GM12892 (cell line): ENCODE data around the gene TRDMT1.

Experiments used
- POLR2A ChIP-seq: IDR thresholded peaks from 2 replicates; pipeline ENCODE4 v1.6.1; 2011; ENCODE audit warnings: low read depth, low read length, control low read depth
- TAF1 ChIP-seq: IDR thresholded peaks from 2 replicates; pipeline ENCODE4 v1.6.1; 2011; ENCODE audit warnings: low read depth, mild to moderate bottlenecking, control low read depth, low read length, borderline replicate concordance

DNA sequence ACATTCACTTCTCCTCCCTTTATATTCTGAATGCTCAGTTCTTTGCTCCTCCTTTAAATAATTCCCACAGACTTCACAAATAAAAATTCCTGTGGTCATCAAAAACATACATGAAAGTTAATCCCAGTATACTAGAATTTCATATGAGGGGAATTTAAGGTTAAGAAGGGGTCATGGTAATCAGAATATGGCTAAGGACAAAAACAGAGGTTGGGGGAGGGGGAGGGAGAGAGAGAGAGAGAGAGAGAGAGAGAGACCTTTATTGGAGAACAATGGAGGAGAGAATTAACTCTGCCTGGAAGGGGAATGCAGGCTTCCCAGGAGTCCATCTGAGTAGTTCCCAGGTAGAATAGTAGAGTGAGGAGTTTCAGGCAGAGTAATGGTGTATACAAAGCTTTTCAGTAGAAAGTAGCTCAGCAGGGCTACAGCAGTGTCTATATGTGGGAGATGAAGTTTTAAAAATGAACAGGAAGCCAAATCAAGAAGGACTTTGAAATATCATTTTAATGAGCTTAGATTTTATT, 66.7 kb downstream of the TRDMT1 start:
- no peak for TF ChIP-seq POLR2A
- no peak for TF ChIP-seq TAF1
